ENCODE results near the gene EFL1.

- no peak for TF ChIP-seq POLR2A (IDR thresholded peaks at IDR 0.05)
- TF ChIP-seq, protein P1, sequence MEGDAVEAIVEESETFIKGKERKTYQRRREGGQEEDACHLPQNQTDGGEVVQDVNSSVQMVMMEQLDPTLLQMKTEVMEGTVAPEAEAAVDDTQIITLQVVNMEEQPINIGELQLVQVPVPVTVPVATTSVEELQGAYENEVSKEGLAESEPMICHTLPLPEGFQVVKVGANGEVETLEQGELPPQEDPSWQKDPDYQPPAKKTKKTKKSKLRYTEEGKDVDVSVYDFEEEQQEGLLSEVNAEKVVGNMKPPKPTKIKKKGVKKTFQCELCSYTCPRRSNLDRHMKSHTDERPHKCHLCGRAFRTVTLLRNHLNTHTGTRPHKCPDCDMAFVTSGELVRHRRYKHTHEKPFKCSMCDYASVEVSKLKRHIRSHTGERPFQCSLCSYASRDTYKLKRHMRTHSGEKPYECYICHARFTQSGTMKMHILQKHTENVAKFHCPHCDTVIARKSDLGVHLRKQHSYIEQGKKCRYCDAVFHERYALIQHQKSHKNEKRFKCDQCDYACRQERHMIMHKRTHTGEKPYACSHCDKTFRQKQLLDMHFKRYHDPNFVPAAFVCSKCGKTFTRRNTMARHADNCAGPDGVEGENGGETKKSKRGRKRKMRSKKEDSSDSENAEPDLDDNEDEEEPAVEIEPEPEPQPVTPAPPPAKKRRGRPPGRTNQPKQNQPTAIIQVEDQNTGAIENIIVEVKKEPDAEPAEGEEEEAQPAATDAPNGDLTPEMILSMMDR (IDR thresholded peaks at IDR 0.05), result no peak
Measured at GRCh38 chr15:82309802-82310201, 47.3 kb upstream of the EFL1 start.

Measured in suprapubic skin (tissue), 3 donors.